ENCODE measurements around the gene SPACA4. TPM values are rescaled to one million over a fixed set of nuclear protein-coding genes. Genes with fewer than 3 reads are reported as not detected.

Gene SPACA4
- total and polyA plus RNA-seq, 9 of the 15 experiments (the other 6 are each of a cell fraction or from before 2014, with no cell fraction given) = not detected

- TF ChIP-seq, protein P1, sequence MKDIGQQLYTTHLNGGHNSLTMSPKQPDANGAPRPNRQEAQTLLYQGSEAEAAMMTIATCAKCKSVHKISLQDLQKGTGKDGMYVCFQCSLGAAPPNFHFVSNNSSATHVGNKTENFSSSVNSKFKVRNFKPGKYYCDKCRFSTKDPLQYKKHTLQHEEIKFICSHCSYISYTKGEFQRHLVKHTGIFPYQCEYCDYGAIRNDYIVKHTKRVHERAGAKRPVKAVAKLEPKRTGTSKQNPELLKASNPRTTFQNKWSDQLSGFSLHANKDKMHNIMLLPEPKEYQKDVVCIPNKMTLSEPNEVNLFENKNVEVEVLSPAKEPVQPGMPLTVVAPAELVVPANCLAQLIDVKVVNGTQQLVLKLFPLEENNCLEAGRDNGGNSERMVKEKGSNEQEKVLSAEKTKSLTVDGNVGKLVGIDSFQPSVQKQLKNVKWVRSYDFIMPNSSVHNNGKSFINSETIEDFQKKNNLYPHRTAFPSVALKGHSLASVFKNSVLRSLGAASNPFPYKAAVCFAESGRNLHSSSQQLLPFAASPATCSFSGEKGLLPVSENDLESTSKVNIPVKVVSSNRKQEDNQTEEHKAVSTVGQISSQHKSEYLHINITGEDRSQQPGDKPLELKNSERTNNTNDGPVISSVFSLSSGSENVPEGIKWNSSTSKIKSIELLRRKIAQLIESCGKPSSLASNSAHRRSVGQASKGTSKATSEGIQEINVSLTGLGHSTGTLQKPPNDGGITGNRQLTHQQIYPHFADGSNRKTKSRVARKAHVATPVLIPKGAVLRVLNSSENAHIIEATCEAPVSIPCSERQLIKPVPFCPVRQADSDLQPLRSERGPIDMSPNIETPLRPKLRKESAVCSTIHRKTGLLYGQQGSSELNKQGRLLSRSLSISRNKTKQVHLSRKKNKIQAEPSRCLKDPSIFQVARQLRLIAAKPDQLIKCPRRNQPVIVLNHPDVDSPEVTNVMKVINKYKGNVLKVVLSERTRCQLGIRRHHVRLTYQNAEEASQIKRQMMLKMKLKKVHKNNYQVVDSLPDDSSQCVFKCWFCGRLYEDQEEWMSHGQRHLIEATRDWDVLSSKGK (CRISPR knock-in tag; IDR thresholded peaks at IDR 0.05) = no peak
- TF ChIP-seq PPARD (CRISPR knock-in tag; IDR thresholded peaks at IDR 0.05) (no peak), ZNF24 (IDR thresholded peaks at IDR 0.05) (no peak), SMARCE1 (IDR thresholded peaks at IDR 0.05) (no peak), ZNF77 (CRISPR knock-in tag; IDR thresholded peaks at IDR 0.05) (no peak), ZSCAN32 (CRISPR knock-in tag; IDR thresholded peaks at IDR 0.05) (no peak), ZKSCAN3 (CRISPR knock-in tag; IDR thresholded peaks at IDR 0.05) (no peak), ZNF766 (CRISPR knock-in tag; conservative IDR thresholded peaks at IDR 0.05) (no peak), CEBPB (tag; IDR thresholded peaks at IDR 0.05) (no peak), OTX1 (CRISPR knock-in tag; IDR thresholded peaks at IDR 0.05) (no peak), CREBBP (IDR thresholded peaks at IDR 0.05; ENCODE audit: low read depth, low read length) (no peak), DIDO1 (tag; IDR thresholded peaks at IDR 0.05; ENCODE audit: low read depth) (no peak), HNRNPH1 (optimal IDR thresholded peaks at IDR 0.05; ENCODE audit: low read depth, low read length) (no peak), L3MBTL2 (IDR thresholded peaks at IDR 0.05) (peak; percentile 85), WHSC1 (IDR thresholded peaks at IDR 0.05; ENCODE audit: low read length) (no peak), TARDBP (IDR thresholded peaks at IDR 0.05) (no peak), HOXB6 (CRISPR knock-in tag; IDR thresholded peaks at IDR 0.05; ENCODE audit: borderline replicate concordance) (no peak), MLLT1 (IDR thresholded peaks at IDR 0.05) (no peak; a peak in 1 of 4 replicates)
- TF ChIP-seq, protein P2, sequence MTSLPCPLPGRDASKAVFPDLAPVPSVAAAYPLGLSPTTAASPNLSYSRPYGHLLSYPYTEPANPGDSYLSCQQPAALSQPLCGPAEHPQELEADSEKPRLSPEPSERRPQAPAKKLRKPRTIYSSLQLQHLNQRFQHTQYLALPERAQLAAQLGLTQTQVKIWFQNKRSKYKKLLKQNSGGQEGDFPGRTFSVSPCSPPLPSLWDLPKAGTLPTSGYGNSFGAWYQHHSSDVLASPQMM (CRISPR knock-in tag; IDR thresholded peaks at IDR 0.05) = no peak
- TF ChIP-seq, protein P3, sequence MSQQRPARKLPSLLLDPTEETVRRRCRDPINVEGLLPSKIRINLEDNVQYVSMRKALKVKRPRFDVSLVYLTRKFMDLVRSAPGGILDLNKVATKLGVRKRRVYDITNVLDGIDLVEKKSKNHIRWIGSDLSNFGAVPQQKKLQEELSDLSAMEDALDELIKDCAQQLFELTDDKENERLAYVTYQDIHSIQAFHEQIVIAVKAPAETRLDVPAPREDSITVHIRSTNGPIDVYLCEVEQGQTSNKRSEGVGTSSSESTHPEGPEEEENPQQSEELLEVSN (IDR thresholded peaks at IDR 0.05; ENCODE audit: borderline replicate concordance in 1 of 2, extremely low read depth in 1 of 2, insufficient read depth in 1 of 2, insufficient read length in 1 of 2, low read depth in 1 of 2, low read length in 1 of 2, poor library complexity in 1 of 2, severe bottlenecking in 1 of 2) = peak; percentile 83 to 92
Observed at GRCh38 chr19:48634424-48635262, 28.1 kb downstream of the SPACA4 start (continued).
